ENCODE measurements around the gene ZC3H18. TPM values are rescaled to one million over a fixed set of nuclear protein-coding genes. Genes with fewer than 3 reads are reported as not detected.

Gene ZC3H18
- polyA plus RNA-seq, 1 experiment: 11.2 TPM

- Histone ChIP-seq H3K4me3 (ENCODE audit: low read depth, low read length) (no peak overlapping the region), H3K36me3 (ENCODE audit: control insufficient read depth, insufficient read depth, low read length) (peaks cover 3% of the 10 kb centered on the region; the same call in 1 of the 2 replicates), H3K27me3 (ENCODE audit: control insufficient read depth, insufficient read depth, low read length) (0 out of 2 replicates have a peak, but pooled peaks cover 2% of the 10 kb centered on the region)
- DNase-seq (ENCODE audit: low read depth): no peak
- CTCF ChIA-PET: interaction anchor here (1.5 kb wide), 1 partner anchor 10 kb away, joined by 3 read pairs; no protein-coding TSS in a partner anchor
- POLR2A ChIA-PET: no interaction called here
- no peak for TF ChIP-seq CTCF (IDR thresholded peaks at IDR 0.05; ENCODE audit: insufficient read depth, low read depth, low read length)
Observed at GRCh38 chr16:88677721-88678120, 107.5 kb downstream of the ZC3H18 start.

DNA sequence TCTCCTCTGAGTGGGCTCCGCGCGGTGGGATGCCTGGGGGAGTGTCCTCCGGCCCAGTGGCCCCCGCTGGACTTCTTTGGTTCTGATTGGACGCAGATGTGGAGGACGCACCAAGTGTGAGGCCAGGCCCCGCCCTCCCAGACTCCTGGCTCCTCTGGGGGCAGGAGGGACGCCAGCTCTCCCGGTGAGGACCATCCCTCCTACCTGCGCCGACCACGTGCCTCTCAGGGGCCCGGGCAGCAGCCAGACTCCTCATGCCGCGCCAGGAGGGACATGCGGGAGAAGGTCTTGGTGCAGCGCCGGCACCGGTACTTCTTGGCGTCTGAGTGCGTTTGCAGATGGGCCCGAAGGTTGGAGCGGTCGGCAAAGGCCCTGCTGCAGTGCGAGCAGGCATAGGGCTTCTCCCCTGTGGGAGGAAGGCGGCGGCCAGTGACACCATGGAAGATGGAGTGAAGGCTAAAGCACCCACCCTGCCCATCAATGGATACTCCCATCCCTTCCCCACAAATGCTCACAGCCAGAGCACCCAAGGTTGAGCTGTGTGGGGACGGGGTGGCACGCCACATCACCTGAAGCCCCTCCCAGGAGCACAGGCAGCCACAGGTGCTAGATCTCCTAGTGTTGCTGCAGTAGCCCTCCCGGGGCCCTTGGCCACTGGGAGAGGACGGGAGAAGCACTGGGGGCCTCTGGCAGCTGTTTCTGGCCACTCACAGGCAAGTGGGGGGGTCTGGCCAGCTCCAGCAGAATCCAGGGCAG, 108.2 kb downstream of the ZC3H18 start:
- CTCF ChIA-PET: interaction anchor here (1.5 kb wide), 1 partner anchor 9 kb away, joined by 3 read pairs; no protein-coding TSS in a partner anchor
- POLR2A ChIA-PET: no interaction called here
- no peak for DNase-seq (ENCODE audit: low read depth)
- Histone ChIP-seq H3K36me3 (ENCODE audit: control insufficient read depth, insufficient read depth, low read length) (peaks cover 3% of the 10 kb centered on the region; the same call in 1 of the 2 replicates), H3K4me3 (ENCODE audit: low read depth, low read length) (no peak overlapping the region), H3K27me3 (ENCODE audit: control insufficient read depth, insufficient read depth, low read length) (0 out of 2 replicates have a peak, but pooled peaks cover 2% of the 10 kb centered on the region)
- TF ChIP-seq CTCF (IDR thresholded peaks at IDR 0.05; ENCODE audit: insufficient read depth, low read depth, low read length): no peak

GRCh38 chr16:88680554-88681083, 110.4 kb downstream of the ZC3H18 start:
- Histone ChIP-seq H3K4me3 (ENCODE audit: low read depth, low read length) (no peak overlapping the region), H3K36me3 (ENCODE audit: control insufficient read depth, insufficient read depth, low read length) (peaks cover 2% of the 10 kb centered on the region; the same call in 1 of the 2 replicates), H3K27me3 (ENCODE audit: control insufficient read depth, insufficient read depth, low read length) (0 out of 2 replicates have a peak, but pooled peaks cover 2% of the 10 kb centered on the region)
- ChIA-PET CTCF (no interaction called here), POLR2A (no interaction called here)
- DNase-seq (ENCODE audit: low read depth): no peak
- no peak for TF ChIP-seq CTCF (IDR thresholded peaks at IDR 0.05; ENCODE audit: insufficient read depth, low read depth, low read length)

- H3K27me3 ChIP-seq (ENCODE audit: control insufficient read depth, insufficient read depth, low read length): 0 out of 2 replicates have a peak, but pooled peaks cover 2% of the 10 kb centered on the region
- peaks cover 2% of the 10 kb centered on the region; the same call in 1 of the 2 replicates for H3K36me3 ChIP-seq (ENCODE audit: control insufficient read depth, insufficient read depth, low read length)
- ChIA-PET POLR2A (no interaction called here), CTCF (no interaction called here)
- no peak overlapping the region for H3K4me3 ChIP-seq (ENCODE audit: low read depth, low read length)
- no peak for DNase-seq (ENCODE audit: low read depth)
- TF ChIP-seq CTCF (IDR thresholded peaks at IDR 0.05; ENCODE audit: insufficient read depth, low read depth, low read length): peak; percentile 17; the same call in 1 of the 2 replicates
Observed at GRCh38 chr16:88681084-88681680, 111.0 kb downstream of the ZC3H18 start.

Other genes starting within 250 kb of the ZC3H18 start
- gene ZNF469, start 187.4 kb upstream of the ZC3H18 start, polyA plus RNA-seq (2011; rRNA removed): 0.81 and 1.2 TPM in 2 replicates
- gene ZFPM1, start 117.1 kb upstream of the ZC3H18 start, polyA plus RNA-seq (2011; rRNA removed): 0.16 and 0.22 TPM in 2 replicates
- not detected in 2 replicates for gene IL17C, start 68.2 kb downstream of the ZC3H18 start, polyA plus RNA-seq (2011; rRNA removed)
- 120 and 187 TPM in 2 replicates for gene CYBA, start 80.7 kb downstream of the ZC3H18 start, polyA plus RNA-seq (2011; rRNA removed)
- 9.6 and 17.4 TPM in 2 replicates for gene MVD, start 92.7 kb downstream of the ZC3H18 start, polyA plus RNA-seq (2011; rRNA removed)
- gene SNAI3, start 116.1 kb downstream of the ZC3H18 start, polyA plus RNA-seq (2011; rRNA removed): not detected in 2 replicates
- gene RNF166, start 136.0 kb downstream of the ZC3H18 start, polyA plus RNA-seq (2011; rRNA removed): 7.8 and 11.9 TPM in 2 replicates
- gene CTU2, start 136.1 kb downstream of the ZC3H18 start, polyA plus RNA-seq (2011; rRNA removed): 10.3 and 16.9 TPM in 2 replicates
- 58.1 and 139 TPM in 2 replicates for gene PIEZO1, start 214.8 kb downstream of the ZC3H18 start, polyA plus RNA-seq (2011; rRNA removed)
- 2.2 and 2.4 TPM in 2 replicates for gene CDT1, start 233.4 kb downstream of the ZC3H18 start, polyA plus RNA-seq (2011; rRNA removed)
- gene APRT, start 241.5 kb downstream of the ZC3H18 start, polyA plus RNA-seq (2011; rRNA removed): 102 and 152 TPM in 2 replicates

Measured in BJ (cell line).